ENCODE data around the gene NXPE3. TPM values are rescaled to one million over a fixed set of nuclear protein-coding genes. Genes with fewer than 3 reads are reported as not detected.

NXPE3 gene
- total RNA-seq, 2 experiments from 2014 or later, result 16.7 to 64.3 TPM

- H3K4me3 ChIP-seq (ENCODE audit: low read depth, low read length, poor library complexity, severe bottlenecking), result no peak overlapping the region
- no peaks in the 10 kb centered on the region for H3K36me3 ChIP-seq (ENCODE audit: insufficient read depth, low read length)
- H3K4me2 ChIP-seq (ENCODE audit: low read length), result no peak overlapping the region
- POLR2A ChIA-PET, result interaction anchor here (0.6 to 2.7 kb wide), 6 partner anchors 10 to 188 kb away, joined by 3 to 12 read pairs (median 4); no protein-coding TSS in a partner anchor
- TF ChIP-seq CTCF (conservative IDR thresholded peaks at IDR 0.05; ENCODE audit: low read length) (no peak), EZH2phosphoT487 (IDR thresholded peaks at IDR 0.05; ENCODE audit: borderline replicate concordance, low read depth, low read length) (no peak)
- no peaks in the 10 kb centered on the region for H4K20me1 ChIP-seq (ENCODE audit: insufficient read depth, low read length)
- DNase-seq (ENCODE audit: low spot score), result no peak
- CTCF ChIA-PET (ENCODE audit: unreplicated experiment), result no interaction called here
- no TSS peak for BruUV-seq (replicated peaks)
- no peaks in the 10 kb centered on the region for H3K9me2 ChIP-seq (ENCODE audit: insufficient read depth, low read length)
- no peaks in the 10 kb centered on the region for H3K4me1 ChIP-seq (ENCODE audit: insufficient read depth, low read length, poor library complexity, severe bottlenecking)
- no peaks in the 10 kb centered on the region for H3K9me3 ChIP-seq (ENCODE audit: low read length)
- no peak overlapping the region for H2AFZ ChIP-seq (ENCODE audit: low read length)
- H3K27ac ChIP-seq (ENCODE audit: low read depth, low read length, poor library complexity, severe bottlenecking), result no peak overlapping the region
- H3K79me2 ChIP-seq (ENCODE audit: insufficient read depth, low read depth, low read length), result no peaks in the 10 kb centered on the region
- intact Hi-C loops (cut with micrococcal nuclease; ENCODE audit: unreplicated experiment), result no loop called here
These were observed 89.8 kb downstream of the NXPE3 start for GRCh38 chr3:101868534-101869464.

- ChIA-PET POLR2A (interaction anchor here (0.7 to 0.8 kb wide), 2 partner anchors 29 to 356 kb away, joined by 3 to 5 read pairs; no protein-coding TSS in a partner anchor), CTCF (ENCODE audit: unreplicated experiment) (interaction anchor here (0.7 kb wide), 1 partner anchor 168 kb away, joined by 3 read pairs; no protein-coding TSS in a partner anchor)
- H4K20me1 ChIP-seq (ENCODE audit: insufficient read depth, low read length), result no peaks in the 10 kb centered on the region
- H3K4me1 ChIP-seq (ENCODE audit: insufficient read depth, low read length, poor library complexity, severe bottlenecking), result no peaks in the 10 kb centered on the region
- no peak overlapping the region for H3K4me2 ChIP-seq (ENCODE audit: low read length)
- H2AFZ ChIP-seq (ENCODE audit: low read length), result no peak overlapping the region
- no peak for DNase-seq (ENCODE audit: low spot score)
- no peaks in the 10 kb centered on the region for H3K36me3 ChIP-seq (ENCODE audit: insufficient read depth, low read length)
- no peaks in the 10 kb centered on the region for H3K79me2 ChIP-seq (ENCODE audit: insufficient read depth, low read depth, low read length)
- no peaks in the 10 kb centered on the region for H3K9me3 ChIP-seq (ENCODE audit: low read length)
- H3K4me3 ChIP-seq (ENCODE audit: low read depth, low read length, poor library complexity, severe bottlenecking), result no peak overlapping the region
- TF ChIP-seq EZH2phosphoT487 (IDR thresholded peaks at IDR 0.05; ENCODE audit: borderline replicate concordance, low read depth, low read length) (no peak), CTCF (conservative IDR thresholded peaks at IDR 0.05; ENCODE audit: low read length) (no peak)
- no TSS peak for BruUV-seq (replicated peaks)
- intact Hi-C loops (cut with micrococcal nuclease; ENCODE audit: unreplicated experiment), result no loop called here
- no peak overlapping the region for H3K27ac ChIP-seq (ENCODE audit: low read depth, low read length, poor library complexity, severe bottlenecking)
- H3K9me2 ChIP-seq (ENCODE audit: insufficient read depth, low read length), result no peaks in the 10 kb centered on the region
These were observed 91.1 kb downstream of the NXPE3 start for GRCh38 chr3:101870138-101870537.

GRCh38 chr3:101873619-101874018 lies 94.6 kb downstream of the NXPE3 start:
- TF ChIP-seq CTCF (conservative IDR thresholded peaks at IDR 0.05; ENCODE audit: low read length) (no peak), EZH2phosphoT487 (IDR thresholded peaks at IDR 0.05; ENCODE audit: borderline replicate concordance, low read depth, low read length) (no peak)
- no peaks in the 10 kb centered on the region for H3K9me3 ChIP-seq (ENCODE audit: low read length)
- ChIA-PET CTCF (ENCODE audit: unreplicated experiment) (no interaction called here), POLR2A (no interaction called here)
- no peak overlapping the region for H3K27ac ChIP-seq (ENCODE audit: low read depth, low read length, poor library complexity, severe bottlenecking)
- no peak for DNase-seq (ENCODE audit: low spot score)
- no peaks in the 10 kb centered on the region for H3K36me3 ChIP-seq (ENCODE audit: insufficient read depth, low read length)
- no peak overlapping the region for H2AFZ ChIP-seq (ENCODE audit: low read length)
- no peaks in the 10 kb centered on the region for H4K20me1 ChIP-seq (ENCODE audit: insufficient read depth, low read length)
- no peak overlapping the region for H3K4me3 ChIP-seq (ENCODE audit: low read depth, low read length, poor library complexity, severe bottlenecking)
- no peaks in the 10 kb centered on the region for H3K4me1 ChIP-seq (ENCODE audit: insufficient read depth, low read length, poor library complexity, severe bottlenecking)
- H3K79me2 ChIP-seq (ENCODE audit: insufficient read depth, low read depth, low read length), result no peaks in the 10 kb centered on the region
- H3K9me2 ChIP-seq (ENCODE audit: insufficient read depth, low read length), result no peaks in the 10 kb centered on the region
- intact Hi-C loops (cut with micrococcal nuclease; ENCODE audit: unreplicated experiment), result no loop called here
- H3K4me2 ChIP-seq (ENCODE audit: low read length), result no peak overlapping the region
- BruUV-seq (replicated peaks), result no TSS peak
